ENCODE results near the gene SMG6.

The SMG6 gene

DNA sequence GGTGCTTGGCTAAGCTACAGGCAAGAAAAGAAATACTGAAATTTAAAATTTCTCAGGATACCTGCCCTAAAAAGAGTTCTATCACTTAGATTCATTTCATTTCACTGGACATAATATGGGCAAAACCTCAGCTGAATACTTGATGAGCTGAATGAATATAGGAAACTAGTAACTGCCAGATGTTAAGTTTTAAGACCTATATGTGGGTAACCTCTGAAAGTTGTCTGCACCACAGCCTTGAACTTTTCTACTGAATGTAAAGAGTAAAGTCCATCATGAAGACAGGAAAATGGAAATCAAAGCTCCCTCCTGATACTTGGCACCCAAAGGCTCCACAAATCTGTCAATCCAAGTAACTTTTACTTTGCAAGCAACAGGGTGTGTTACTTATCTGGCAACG, 197.9 kb downstream of the SMG6 start:
- DNase-seq (ENCODE audit: low read depth), result no peak

DNA sequence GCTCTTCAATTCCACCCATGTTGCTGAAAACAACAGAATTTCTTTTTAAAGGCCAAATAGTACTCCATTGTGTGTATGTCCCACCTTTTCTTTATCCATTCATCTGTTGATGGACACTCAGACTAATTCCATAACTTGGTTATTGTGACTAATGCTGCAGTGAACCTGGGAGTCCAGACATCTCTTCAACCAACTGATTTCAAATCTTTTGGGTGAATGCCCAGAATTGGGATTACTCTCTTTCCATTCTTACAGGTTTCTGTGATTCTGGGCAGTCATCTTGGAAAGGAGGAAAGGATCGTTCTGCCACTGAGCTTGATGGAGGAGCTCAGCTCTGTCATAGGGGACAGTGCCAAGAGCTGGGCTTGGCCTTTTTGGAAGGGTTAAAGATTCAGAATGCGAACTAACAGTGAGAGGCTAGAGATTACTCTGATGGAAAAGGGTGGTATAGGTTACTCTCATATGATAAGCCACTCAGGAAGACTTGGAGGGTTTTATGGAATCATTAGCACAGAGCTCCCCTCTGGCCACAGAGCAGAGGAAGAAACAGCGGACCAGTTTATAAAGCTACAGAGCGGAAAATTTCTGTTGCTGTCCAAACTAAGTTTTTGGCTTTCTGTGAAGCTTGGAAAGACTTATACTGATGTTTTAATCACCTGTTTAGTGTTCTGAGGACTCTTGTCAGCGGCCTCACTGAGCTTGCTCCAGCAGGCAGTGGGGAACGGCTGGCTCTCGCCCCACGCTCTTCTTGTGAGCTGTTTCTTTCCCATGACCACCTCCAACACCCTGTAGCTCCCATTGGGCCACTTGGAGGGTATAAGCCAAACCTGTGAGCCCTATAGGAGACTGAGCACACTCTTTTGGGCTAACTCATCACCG, 200.4 kb downstream of the SMG6 start:
- no peak for DNase-seq (ENCODE audit: low read depth)

DNA sequence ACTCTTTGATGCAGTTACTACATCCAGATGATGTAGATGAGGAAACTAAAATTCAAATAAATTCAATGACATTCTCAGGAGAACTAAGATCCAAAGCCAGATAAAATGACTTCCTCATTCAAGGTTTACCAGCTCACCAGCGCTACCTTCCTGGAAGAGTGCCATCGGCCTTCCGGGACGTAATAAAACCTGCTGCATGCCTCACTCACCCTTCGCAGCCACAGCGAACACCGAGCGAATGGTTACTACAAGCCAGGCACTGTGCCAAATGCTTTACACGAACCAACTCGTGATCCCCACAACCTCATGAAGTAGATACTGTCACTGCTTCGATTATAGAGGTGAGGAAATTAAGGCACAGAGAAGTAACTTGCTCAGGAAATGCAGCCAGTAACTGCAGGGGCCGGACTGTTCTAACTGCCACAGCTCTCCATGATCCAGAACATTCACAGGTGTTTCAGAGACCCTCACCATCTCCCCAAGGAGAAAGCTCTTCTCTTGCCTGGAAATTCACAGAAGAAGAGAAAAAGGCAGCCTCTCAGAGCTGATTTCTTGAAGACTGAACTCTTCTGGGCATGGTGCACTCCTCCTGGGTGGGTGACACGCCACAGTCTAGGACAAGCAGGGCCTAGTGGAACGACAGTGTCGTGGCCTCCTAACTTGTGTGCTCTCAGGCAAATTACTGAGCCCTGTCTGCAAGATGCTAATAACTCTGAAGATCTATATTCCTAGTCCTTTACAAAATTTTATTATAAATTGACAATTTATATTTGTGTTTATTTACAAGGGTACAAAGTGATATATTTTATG, 201.9 kb downstream of the SMG6 start:
- peak; percentile 31 for DNase-seq (ENCODE audit: low read depth)

DNA sequence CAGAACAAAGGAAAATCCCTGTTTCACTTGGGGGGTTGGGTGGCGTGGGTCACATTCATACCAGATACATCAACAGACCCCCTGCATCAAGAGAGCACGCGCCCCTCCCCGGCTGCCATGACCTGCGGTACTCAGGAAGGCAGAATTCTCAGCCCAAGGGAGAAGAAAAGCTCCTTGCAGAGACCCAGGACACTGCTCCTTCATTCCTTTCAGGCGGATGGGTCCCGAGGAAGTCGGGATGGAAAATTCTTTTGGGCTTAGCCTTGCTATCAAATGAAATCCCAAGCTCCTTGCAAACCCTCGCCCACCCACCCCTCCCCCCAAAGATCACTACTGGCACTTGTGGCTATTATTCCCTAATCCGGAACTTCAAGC, 208.1 kb downstream of the SMG6 start:
- no peak for DNase-seq (ENCODE audit: low read depth)

DNA sequence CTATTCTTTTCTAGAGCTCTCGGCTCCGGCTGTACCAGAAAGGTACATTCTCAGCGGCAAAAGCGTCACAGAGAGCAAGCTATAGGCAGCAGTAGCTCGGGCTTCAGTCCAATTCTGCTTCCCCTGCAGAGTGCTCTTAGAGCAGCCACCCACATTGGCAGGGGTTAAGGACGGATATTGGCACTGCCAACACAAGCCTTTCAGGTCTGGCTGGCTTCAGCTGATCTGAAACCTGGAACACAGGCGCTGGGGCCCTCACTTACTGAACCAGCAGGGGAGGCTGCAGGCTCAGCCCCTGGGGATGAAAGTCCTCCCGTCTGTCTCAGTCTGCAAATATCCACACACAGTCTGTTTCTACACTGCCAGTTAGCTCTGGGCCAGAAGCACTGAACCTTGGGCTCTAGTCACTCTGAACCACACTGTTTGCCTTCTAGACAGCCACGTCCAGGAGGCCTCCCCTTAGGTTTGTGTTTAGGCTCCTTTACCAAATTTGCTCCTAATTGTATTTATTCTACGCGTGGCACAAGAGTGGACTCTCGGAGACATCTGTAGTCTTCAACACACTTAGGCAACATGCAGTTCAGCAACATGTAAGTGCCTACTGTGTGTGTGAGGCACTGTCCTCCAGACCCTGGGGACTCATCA, 208.6 kb downstream of the SMG6 start:
- no peak for DNase-seq (ENCODE audit: low read depth)

DNA sequence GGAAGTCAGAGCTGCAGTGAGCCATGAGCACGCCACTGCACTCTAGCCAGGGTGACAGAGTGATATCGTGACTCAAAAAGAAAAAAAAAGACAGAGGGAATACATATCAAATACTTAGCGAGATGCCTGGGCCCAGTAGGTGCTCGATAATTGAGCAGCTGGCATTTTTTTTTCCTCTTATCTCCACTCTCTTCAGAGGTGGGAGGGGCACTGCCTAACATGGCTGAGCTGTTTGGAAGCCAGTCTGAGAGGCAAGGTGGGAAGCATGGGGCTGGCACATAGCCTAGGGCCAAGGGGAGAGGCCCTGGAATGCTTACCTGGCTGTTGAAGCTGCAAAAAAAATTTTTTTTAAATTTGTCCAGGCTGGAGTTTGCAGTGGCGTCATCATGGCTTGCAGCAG, 210.2 kb downstream of the SMG6 start:
- DNase-seq (ENCODE audit: low read depth), result no peak

DNA sequence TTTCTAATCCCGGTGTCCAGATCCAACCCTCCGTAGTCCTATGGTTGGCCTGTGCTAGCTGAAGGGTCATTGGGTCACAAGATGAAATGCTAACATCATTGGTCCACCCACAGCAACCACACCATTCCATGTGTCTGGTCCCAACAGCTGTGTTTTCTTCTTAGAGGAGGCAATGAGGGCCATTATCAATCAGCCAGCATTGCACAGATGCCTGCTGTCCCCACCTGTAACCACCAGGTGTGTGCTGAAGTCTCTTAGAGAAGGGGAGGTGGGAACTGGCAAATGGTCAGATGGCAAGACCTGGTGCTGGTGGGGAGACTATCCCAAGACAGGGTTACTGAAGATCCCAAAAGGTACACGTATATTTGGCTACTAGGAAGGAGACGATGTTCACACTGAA, 211.3 kb downstream of the SMG6 start:
- DNase-seq (ENCODE audit: low read depth), result no peak

DNA sequence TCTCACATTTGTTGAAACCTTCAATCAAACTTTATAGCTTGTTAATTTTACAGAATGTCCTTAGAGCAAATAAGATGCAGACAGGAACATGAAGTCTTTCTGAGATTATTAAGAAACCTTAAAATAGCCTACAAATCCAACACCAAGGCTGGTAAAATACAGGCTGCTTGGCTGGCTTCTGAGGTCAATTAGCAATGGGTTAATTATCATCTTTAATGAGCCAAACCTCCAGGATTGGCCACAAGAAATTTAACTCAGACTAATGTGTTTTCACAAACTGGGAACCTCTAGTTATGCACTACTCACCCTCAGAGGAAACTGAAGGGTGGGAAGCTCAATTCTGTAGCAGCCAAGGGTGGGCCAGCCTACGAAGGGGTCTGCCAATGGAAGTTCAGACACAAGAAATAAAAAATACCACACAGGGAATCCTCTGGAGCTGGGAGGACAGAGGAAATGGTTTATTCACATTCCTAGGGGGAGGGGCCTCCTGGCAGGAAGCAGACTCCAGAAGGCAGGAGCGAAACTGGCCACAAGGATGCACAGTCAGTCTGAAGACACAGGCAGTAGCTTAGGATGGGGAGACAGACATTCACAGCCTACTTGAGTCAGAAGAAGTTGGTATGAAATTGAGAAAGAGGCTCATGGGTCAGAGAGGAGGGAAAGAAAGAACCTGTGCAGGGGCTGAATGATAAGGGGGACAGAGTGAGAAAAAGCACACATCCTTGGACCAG, 212.6 kb downstream of the SMG6 start:
- no peak for DNase-seq (ENCODE audit: low read depth)

DNA sequence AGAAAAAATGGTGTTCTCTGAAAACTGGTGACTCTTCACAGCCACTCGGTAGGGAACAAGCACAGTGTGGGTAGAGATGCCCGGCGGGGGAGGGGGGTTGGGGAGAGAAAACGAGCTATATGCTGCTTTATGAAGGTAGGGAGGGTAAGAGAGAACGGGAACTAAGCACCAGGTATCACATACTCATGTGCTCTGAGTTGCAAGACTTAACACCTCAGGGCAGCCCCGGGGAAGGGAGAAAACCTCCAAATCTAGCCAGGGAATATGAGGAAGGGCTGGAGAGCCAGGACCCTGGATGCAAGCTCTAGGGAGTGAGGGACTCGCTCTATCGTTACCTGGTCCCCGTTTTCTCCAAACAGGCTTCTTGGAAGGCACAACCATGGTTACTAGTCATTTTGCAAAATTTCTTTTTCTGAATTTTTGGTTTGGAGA, 213.4 kb downstream of the SMG6 start:
- no peak for DNase-seq (ENCODE audit: low read depth)

DNA sequence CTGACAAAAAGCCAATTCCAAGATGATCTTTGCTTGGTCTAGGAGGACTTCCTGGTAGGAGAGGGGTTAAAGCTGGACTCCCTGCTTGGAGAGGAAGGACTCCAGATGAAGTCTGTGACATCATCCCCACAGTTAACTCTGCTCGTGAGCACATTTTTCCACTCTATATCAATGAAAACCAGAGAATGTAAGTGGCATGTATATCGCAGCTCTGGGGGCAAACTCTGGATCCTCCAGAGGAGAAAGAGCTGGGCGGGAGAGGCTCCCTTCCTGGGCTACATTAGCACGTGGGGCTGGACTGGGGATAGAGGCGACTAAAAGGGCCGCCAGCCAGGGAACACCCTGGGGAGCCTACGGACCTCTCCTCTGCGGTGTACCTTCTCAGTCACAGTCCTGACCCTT, 214.6 kb downstream of the SMG6 start:
- no peak for DNase-seq (ENCODE audit: low read depth)

DNA sequence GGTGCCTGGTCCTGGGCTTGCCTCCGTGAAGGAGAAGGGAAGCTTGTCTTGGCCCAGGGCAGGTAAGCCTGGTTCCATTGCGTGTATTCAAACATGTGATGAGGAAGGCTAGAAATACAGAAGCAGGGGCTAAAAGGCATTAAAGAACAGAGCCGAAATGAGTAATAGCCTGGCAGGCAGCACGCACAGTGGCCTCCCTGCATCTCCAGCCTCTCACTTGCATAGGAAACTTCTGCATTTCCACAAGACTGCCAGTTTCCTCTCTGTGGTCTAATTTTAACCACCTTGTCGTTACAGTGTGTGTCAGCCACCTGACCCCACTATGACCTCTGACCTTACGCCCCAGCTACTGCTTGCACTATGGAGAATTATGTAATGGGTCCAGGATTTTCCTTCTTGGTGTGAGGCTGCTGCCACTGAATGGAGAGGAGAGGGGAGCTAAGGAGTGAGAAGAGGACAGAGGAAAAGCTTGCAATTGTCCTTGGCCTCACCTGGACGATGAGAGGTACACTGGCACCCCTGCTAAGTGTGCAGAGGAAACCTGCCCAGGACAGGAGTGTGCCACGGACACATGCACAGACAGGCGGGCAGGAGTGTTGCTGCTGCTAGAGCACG, 215.9 kb downstream of the SMG6 start:
- no peak for DNase-seq (ENCODE audit: low read depth)

DNA sequence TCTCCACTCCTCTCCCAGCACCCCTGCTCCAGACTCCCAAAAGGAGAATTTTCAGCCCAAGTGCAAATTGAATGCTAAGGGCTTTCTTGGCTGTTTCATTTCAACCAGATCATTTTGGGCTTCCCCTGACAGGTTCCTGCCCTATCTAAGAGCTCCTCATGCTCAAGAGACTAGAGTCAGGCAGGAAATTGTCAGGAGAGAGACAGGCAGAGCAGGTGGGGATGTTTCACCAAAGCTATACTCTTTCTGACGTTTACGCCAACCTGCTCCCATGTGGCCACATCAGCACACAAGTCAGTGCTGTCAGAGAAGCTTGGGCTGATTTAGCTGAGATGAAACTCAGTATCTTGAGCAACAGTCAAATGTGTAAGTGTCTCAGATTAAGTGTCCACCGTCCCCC, 217.3 kb downstream of the SMG6 start:
- no peak for DNase-seq (ENCODE audit: low read depth)

DNA sequence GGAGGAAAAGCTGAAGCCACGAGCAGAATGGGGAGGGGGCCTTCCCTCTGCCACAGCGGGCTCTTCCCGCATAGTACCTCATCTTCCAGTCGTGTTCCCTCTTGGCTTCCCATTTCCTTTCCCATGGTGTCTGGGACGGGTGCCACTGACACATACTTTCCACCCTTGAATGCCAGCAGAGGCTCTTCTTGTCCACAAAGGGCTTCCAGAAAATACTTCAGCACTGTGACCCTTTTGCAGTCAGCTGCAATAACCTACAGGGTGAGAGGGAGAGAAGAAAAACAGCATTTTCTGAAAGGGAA, 218.0 kb downstream of the SMG6 start:
- DNase-seq (ENCODE audit: low read depth), result no peak

DNA sequence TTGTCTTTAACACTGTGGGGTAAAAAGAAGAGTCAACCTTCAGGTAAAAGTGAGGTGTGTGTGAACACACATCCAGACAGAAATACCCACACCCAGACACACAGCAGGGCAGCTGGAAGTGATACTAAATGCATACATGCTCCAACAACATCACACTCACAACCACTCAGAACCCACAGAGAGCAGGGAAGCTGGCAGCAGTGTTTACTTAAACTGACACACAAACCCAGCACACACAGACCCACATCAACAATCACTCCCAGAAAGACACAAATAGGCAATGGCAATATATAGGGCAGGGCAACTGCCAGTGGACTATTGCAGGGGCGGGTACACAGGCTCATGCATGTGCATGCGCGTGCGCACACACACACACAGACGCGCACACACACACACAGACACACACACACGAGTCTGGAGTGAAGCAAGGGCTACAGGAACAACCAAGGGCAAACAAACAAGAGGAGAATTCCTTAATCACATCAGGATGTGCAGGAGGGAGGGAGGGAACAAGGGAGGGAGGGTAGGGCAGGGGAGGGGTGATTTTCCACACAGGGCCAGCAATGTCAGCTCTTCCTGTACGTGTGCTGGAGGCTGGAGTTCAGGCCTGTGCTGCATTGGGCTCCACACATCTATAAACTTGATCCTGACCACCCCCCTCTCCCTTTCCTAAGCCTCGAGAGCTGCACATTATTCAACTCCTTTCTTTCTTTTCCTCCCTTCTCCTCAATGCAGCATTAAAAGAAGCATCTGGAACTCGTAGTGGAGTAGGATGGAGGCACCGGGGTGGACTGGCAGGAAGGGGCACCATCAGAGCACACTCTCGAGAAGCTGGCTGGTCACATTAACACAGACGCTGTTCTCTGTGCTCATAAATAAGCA, 218.6 kb downstream of the SMG6 start:
- DNase-seq (ENCODE audit: low read depth), result no peak

DNA sequence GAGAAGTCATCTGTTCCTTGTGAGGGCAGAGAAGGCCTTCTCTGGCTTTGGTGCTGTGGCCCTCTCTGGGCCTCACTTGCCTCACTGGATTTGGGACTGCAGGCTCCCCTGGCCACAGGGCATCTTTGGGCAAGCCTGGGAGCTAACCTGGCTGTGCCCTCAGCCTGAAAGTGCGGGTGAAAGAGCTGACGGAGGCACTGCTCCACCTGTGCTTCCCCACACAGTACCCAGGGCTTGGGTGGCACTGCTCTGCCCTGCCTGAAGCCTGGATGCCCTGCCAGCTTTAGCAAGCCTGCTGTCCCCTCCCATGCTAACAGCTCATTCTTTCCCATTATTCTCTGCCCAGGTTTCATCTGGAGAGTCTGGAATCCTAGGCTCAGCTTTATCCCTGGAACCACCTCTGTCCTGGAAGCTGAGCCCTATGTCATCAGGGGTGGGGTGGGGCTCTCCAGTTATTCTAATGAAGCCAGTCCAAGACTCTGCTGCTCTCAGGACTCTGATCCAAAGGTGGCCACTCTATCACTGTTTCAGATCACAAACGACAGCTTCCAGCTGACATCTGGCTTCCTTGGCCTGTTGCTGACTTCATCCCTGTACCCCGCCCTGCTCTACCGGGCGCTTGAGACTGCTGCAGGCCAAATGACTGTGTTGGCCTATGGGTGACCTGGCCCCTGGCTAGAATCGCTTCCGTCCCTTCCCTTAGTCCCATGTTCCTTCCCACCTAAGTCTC, 219.4 kb downstream of the SMG6 start:
- DNase-seq (ENCODE audit: low read depth), result no peak

DNA sequence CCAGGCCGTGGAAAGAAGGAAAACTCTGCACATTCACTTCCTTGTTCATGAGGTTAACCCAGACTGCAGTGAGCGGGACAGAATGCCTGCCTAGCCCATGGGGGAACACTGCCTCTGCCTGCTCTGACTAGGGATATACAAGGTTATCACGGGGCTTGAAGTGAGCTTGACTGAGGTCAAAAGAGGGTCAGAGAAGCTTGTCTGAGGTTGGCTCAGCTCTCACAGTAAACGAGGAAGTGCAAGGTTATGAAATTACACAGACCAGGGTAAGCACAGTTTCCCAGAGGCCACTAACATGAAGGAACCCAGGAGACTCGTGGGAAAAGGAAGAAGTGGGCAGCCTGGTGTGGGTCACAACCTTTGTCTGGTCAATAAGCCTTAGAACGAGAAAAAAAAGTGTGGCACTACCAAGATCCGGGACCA, 220.0 kb downstream of the SMG6 start:
- no peak for DNase-seq (ENCODE audit: low read depth)

DNA sequence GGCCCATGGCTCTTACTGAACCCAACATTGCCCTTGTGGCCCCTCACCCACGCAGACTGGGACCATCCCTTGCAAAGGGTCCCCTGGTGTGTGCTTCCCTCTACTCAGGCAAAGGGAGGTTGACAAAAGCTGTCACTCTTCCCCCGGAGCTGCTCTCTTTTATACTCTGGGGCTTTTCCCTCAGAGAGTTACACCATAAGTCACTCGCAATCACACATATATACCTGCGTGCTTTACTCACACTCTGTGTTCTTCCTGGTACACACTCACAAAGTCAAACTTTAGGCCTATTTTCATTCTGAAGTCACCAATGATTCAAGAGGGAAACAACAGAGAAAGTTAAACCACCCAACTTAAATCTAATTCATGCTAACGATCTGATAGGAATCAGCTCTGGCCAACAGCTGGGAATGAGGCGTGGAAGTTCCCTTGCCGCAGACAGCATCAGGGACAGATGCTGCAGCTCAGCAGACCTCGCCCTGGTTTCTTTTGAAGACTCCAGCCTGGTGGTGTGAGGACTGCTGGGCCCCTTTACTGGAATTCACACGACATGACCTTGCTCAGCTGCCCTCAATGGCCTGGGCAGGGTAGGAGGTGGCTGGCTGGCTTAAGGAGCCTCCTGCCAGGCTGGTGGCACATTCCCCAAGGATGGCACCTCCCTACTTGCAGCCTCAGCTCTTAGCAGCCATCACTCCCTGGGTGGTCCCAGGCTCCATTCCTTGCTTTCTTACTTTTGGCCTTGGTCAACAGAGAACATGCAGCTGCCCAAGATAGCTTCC, 221.4 kb downstream of the SMG6 start:
- DNase-seq (ENCODE audit: low read depth), result no peak

DNA sequence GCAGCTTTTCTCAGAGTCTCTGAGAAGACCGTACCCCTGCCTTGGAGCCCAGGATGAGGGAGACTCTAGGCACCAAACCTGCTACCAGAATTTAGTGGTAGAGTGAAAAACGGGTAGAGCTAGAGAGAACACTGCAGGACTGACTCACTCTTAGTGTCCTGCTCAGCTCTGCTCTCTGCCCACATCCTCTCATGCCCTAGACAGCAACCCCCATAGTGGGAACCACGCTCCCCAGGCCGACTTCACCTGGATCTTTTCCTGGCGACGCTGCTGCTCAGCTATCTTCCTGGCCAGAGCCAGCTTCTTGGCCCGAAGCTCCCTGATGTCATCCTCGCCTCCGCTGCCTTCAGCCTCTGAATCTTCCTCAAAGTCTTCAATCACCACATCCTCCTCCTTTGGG, 222.0 kb downstream of the SMG6 start:
- no peak for DNase-seq (ENCODE audit: low read depth)

DNA sequence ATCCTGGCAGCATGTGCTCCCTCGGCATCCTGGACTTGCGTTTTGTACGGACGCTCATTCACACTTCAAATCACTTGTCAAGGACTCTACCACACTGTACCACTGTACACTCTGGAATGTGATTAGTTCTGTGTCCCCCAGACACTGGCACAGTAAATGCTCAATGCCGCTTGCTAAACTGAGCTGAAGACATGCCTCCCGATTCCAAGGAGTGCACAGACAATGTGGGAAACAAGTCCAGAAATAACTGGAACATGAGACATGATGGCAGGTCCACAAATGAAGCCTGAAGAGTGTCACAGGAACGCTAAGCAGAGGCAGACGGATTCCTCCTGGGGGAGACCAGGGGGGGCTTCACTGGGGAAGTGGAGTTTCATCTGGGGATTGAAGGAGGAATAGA, 226.5 kb downstream of the SMG6 start:
- no peak for DNase-seq (ENCODE audit: low read depth)
